ENCODE measurements around the gene CTF1.

GRCh38 chr16:30947541-30947858 lies 51.1 kb downstream of the CTF1 start:
- TF ChIP-seq EP300 (IDR thresholded peaks at IDR 0.05) = no peak
- TF ChIP-seq CTCF (IDR thresholded peaks at IDR 0.05) = no peak
- TF ChIP-seq POLR2AphosphoS5 (IDR thresholded peaks at IDR 0.05) = no peak
- TF ChIP-seq POLR2A (IDR thresholded peaks at IDR 0.05) = no peak
